ENCODE results near the gene NCAPD2.
"Not testable (repeated sequence)": the region's sequence is repeated elsewhere in the genome, so short reads cannot be mapped to it uniquely, and the experiment has no call there.

Gene NCAPD2

GRCh38 chr12:6547987-6548386 is 54.1 kb downstream of the NCAPD2 start:
- Mint-ChIP-seq H3K27me3 (no peaks in the 10 kb centered on the region), H3K4me1 (ENCODE audit: low read depth in 2 of 2) (peaks cover 17 to 25% of the 10 kb centered on the region in 2 donors), H3K27ac (peak overlapping the region in 1 of 2 donors; percentile 55), H3K4me3 (no peak overlapping the region), H3K36me3 (ENCODE audit: insufficient read depth) (peaks cover 41% of the 10 kb centered on the region), H3K9me3 (no peaks in the 10 kb centered on the region)
- ATAC-seq (replicated peaks) = no peak
- DNase-seq = no peak

- Mint-ChIP-seq H3K27me3 (no peaks in the 10 kb centered on the region), H3K4me1 (ENCODE audit: low read depth in 2 of 2) (peaks cover 21 to 25% of the 10 kb centered on the region in 2 donors), H3K9me3 (no peaks in the 10 kb centered on the region), H3K4me3 (no peak overlapping the region), H3K27ac (no peak overlapping the region), H3K36me3 (ENCODE audit: insufficient read depth) (peaks cover 44% of the 10 kb centered on the region)
- no peak for ATAC-seq (replicated peaks)
- no peak for DNase-seq
Observed at GRCh38 chr12:6548556-6548955, 54.7 kb downstream of the NCAPD2 start.

- H3K27me3 Mint-ChIP-seq = no peaks in the 10 kb centered on the region
- peaks cover 49% of the 10 kb centered on the region for H3K36me3 Mint-ChIP-seq (ENCODE audit: insufficient read depth)
- no peaks in the 10 kb centered on the region for H3K9me3 Mint-ChIP-seq
- peak overlapping the region in 1 of 2 donors; percentile 45 for H3K27ac Mint-ChIP-seq
- ATAC-seq (replicated peaks) (no peak), DNase-seq (no peak)
- no peak overlapping the region for H3K4me3 Mint-ChIP-seq
- H3K4me1 Mint-ChIP-seq (ENCODE audit: low read depth in 2 of 2) = peaks cover 24 to 27% of the 10 kb centered on the region in 2 donors
Observed at GRCh38 chr12:6548966-6549683, 55.2 kb downstream of the NCAPD2 start.

- ATAC-seq (replicated peaks) = no peak
- Mint-ChIP-seq H3K9me3 (no peaks in the 10 kb centered on the region), H3K4me3 (no peak overlapping the region), H3K36me3 (ENCODE audit: insufficient read depth) (peaks cover 47% of the 10 kb centered on the region), H3K27me3 (no peaks in the 10 kb centered on the region), H3K27ac (no peak overlapping the region), H3K4me1 (ENCODE audit: low read depth in 2 of 2) (peaks cover 29 to 33% of the 10 kb centered on the region in 2 donors)
- no peak for DNase-seq
Observed at GRCh38 chr12:6549684-6550151, 55.8 kb downstream of the NCAPD2 start.

- Mint-ChIP-seq H3K4me3 (no peak overlapping the region), H3K27me3 (no peaks in the 10 kb centered on the region), H3K9me3 (no peaks in the 10 kb centered on the region), H3K4me1 (ENCODE audit: low read depth in 2 of 2) (peaks cover 35 to 38% of the 10 kb centered on the region in 2 donors), H3K27ac (no peak overlapping the region), H3K36me3 (ENCODE audit: insufficient read depth) (peaks cover 49% of the 10 kb centered on the region)
- no peak for DNase-seq
- no peak for ATAC-seq (replicated peaks)
Observed at GRCh38 chr12:6550294-6551062, 56.6 kb downstream of the NCAPD2 start.

- Mint-ChIP-seq H3K36me3 (ENCODE audit: insufficient read depth) (peaks cover 48% of the 10 kb centered on the region), H3K27me3 (no peaks in the 10 kb centered on the region), H3K27ac (peak overlapping the region in 1 of 2 donors; percentile 69), H3K9me3 (no peaks in the 10 kb centered on the region), H3K4me1 (ENCODE audit: low read depth in 2 of 2) (peaks cover 35 to 38% of the 10 kb centered on the region in 2 donors), H3K4me3 (no peak overlapping the region)
- DNase-seq (no peak), ATAC-seq (replicated peaks) (no peak)
Observed at GRCh38 chr12:6551063-6551461, 57.2 kb downstream of the NCAPD2 start.

- no peaks in the 10 kb centered on the region for H3K27me3 Mint-ChIP-seq
- no peak overlapping the region for H3K4me3 Mint-ChIP-seq
- no peak for DNase-seq
- peak overlapping the region in 1 of 2 donors; percentile 69 for H3K27ac Mint-ChIP-seq
- H3K36me3 Mint-ChIP-seq (ENCODE audit: insufficient read depth) = peaks cover 48% of the 10 kb centered on the region
- no peaks in the 10 kb centered on the region for H3K9me3 Mint-ChIP-seq
- peaks cover 39 to 42% of the 10 kb centered on the region in 2 donors for H3K4me1 Mint-ChIP-seq (ENCODE audit: low read depth in 2 of 2)
- ATAC-seq (replicated peaks) = no peak
Observed at GRCh38 chr12:6551496-6552139, 57.7 kb downstream of the NCAPD2 start.

- Mint-ChIP-seq H3K36me3 (ENCODE audit: insufficient read depth) (peaks cover 48% of the 10 kb centered on the region), H3K27me3 (no peaks in the 10 kb centered on the region), H3K27ac (peak overlapping the region in 1 of 2 donors; percentile 69), H3K4me1 (ENCODE audit: low read depth in 2 of 2) (peaks cover 40 to 43% of the 10 kb centered on the region in 2 donors), H3K4me3 (no peak overlapping the region), H3K9me3 (no peaks in the 10 kb centered on the region)
- DNase-seq (no peak), ATAC-seq (replicated peaks) (no peak)
Observed at GRCh38 chr12:6552140-6552551, 58.2 kb downstream of the NCAPD2 start.

- no peaks in the 10 kb centered on the region for H3K27me3 Mint-ChIP-seq
- no peaks in the 10 kb centered on the region for H3K9me3 Mint-ChIP-seq
- peak overlapping the region; percentile 32 to 36 for H3K4me3 Mint-ChIP-seq
- H3K4me1 Mint-ChIP-seq (ENCODE audit: low read depth in 2 of 2) = peaks cover 44 to 47% of the 10 kb centered on the region in 2 donors
- ATAC-seq (replicated peaks) (no peak), DNase-seq (no peak)
- peaks cover 47% of the 10 kb centered on the region for H3K36me3 Mint-ChIP-seq (ENCODE audit: insufficient read depth)
- peak overlapping the region in 1 of 2 donors; percentile 36 for H3K27ac Mint-ChIP-seq
Observed at GRCh38 chr12:6553051-6553868, 59.4 kb downstream of the NCAPD2 start.

GRCh38 chr12:6554168-6555017 is 60.5 kb downstream of the NCAPD2 start:
- Mint-ChIP-seq H3K4me3 (peak overlapping the region; percentile 85 to 96), H3K4me1 (ENCODE audit: low read depth in 2 of 2) (peaks cover 42 to 45% of the 10 kb centered on the region in 2 donors), H3K27me3 (no peaks in the 10 kb centered on the region), H3K36me3 (ENCODE audit: insufficient read depth) (peaks cover 53% of the 10 kb centered on the region), H3K27ac (peak overlapping the region; percentile 71 to 81), H3K9me3 (no peaks in the 10 kb centered on the region)
- DNase-seq = peak; percentile 69 to 73 (median 71)
- ATAC-seq (replicated peaks) = peak; percentile 63

GRCh38 chr12:6555018-6555691 is 61.3 kb downstream of the NCAPD2 start:
- Mint-ChIP-seq H3K9me3 (no peaks in the 10 kb centered on the region), H3K4me3 (peak overlapping the region; percentile 85 to 96), H3K36me3 (ENCODE audit: insufficient read depth) (peaks cover 54% of the 10 kb centered on the region), H3K27ac (peak overlapping the region in 1 of 2 donors; percentile 81), H3K27me3 (no peaks in the 10 kb centered on the region), H3K4me1 (ENCODE audit: low read depth in 2 of 2) (peaks cover 42 to 45% of the 10 kb centered on the region in 2 donors)
- ATAC-seq (replicated peaks) = peak; percentile 0
- DNase-seq = no peak

- peaks cover 66% of the 10 kb centered on the region for H3K36me3 Mint-ChIP-seq (ENCODE audit: insufficient read depth)
- DNase-seq; ATAC-seq (replicated peaks); H3K27me3 Mint-ChIP-seq; H3K9me3 Mint-ChIP-seq: not testable (repeated sequence)
- H3K4me1 Mint-ChIP-seq (ENCODE audit: low read depth in 2 of 2) = peaks cover 37 to 40% of the 10 kb centered on the region in 2 donors
- peak overlapping the region; percentile 85 to 96 for H3K4me3 Mint-ChIP-seq
- H3K27ac Mint-ChIP-seq = peak overlapping the region in 1 of 2 donors; percentile 83
Observed at GRCh38 chr12:6556496-6556817, 62.6 kb downstream of the NCAPD2 start.

Data from effector memory CD8-positive, alpha-beta T cell (primary cell).